Measurements from ENCODE around the gene RECQL5.

DNA sequence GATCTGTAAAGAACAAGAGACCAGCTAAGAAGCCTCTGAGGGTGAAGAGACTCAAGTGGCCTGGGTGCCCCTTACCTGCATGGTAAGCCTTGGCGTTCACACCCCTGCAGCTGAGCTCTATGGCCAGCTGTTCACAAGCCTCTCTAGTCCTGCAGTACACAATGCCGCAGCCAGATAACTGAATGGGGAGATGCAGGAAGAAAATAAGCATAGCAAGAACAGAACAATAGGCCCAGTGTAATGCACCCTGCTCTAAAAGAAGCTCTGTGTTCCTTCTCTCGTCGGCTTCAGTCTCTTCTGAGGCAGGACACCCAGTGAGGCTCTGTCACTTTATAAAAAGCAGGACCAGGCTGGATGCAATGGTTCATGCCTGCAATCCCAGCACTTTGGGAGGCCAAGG, 5.4 kb downstream of the RECQL5 start:
- TF ChIP-seq POU2F2 (IDR thresholded peaks at IDR 0.05; ENCODE audit: low read depth, low read length) (no peak), POLR2AphosphoS5 (IDR thresholded peaks at IDR 0.05; ENCODE audit: low read depth, low read length) (no peak), POLR2A (IDR thresholded peaks at IDR 0.05; ENCODE audit: low read depth, low read length) (no peak), TAF1 (IDR thresholded peaks at IDR 0.05; ENCODE audit: low read depth, low read length) (no peak), PAX5 (IDR thresholded peaks at IDR 0.05; ENCODE audit: insufficient read depth, low read length, severe bottlenecking) (no peak), SPI1 (IDR thresholded peaks at IDR 0.05; ENCODE audit: low read depth, low read length) (no peak)

All from GM12891 (cell line).